ENCODE data around the gene SPRY1.

SPRY1 gene

DNA sequence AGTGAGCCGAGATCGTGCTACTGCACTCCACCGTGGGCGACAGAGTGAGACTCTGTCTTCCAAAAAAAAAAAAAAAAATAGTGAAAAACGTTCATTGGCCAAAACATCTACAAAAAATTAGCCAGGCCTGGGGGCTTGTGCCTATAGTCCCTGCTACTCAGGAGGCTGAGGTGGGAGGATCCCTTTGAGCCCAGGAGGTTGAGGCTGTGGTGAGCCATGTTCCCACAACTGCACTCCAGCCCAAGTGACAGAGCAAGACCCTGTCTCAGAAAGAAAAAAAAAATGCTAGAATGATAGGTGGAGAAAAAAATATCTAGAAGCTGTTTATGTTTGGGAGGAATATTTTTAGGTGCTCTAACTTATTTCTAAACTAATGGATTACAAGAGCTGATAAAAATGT lies 14.9 kb downstream of the SPRY1 start:
- no peak for DNase-seq (ENCODE audit: low spot score)

DNA sequence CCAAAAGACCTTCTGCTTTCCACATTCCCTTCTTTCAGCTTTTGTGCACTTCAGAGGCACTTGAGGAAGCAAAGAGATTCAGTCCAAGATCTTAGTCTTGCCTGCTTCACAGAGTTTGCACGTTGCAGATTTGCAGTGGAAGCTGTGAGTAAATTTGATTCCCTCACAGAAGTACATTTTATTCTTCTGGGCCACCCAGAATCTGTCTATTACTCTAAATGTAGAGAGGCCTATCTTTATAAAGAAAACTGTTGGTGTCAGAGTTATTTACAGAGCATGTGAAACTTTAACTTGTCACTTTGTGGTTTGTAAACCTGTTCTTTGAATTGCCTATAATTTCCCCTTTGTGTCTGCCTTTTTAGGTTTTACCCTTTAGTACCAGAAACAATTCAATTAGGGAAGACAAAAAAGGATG lies 15.5 kb downstream of the SPRY1 start:
- no peak for DNase-seq (ENCODE audit: low spot score)

DNA sequence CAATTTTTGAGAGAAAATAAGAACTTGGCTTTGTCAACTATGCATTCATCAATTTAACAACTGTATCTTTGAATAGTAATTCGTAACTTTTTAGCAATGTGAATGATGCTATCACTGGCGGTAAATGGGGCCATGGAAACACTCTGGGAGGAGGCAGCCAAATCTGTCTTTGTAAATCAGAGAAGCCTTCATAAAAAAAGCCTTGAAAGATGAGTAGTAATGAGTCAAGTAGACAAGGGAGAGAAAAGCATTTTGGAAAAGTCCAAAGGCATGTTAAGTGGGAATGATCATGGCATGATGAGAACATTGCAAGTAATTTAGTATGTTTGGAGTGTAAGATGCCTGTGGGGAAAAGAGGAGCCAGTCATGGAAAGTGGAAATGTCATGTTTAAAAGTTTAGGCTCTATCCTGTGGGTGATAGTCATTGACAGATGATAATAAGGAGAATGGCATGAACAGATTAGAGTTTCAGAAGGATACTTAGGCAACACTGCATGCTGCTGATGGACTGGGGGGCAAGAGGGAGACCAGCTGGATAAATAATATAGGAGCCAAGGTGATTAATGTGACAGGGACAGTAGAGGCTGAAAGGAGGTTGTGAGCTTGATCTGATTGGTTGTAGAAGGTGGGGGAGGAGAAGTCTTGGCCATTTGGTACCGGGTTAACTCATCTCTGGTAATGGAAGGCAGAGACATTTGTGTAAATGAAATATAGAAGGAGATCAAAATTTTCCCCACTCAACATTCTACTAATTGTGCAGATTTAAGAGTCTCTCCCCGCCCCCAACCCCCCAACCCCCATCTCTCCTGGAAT lies 16.3 kb downstream of the SPRY1 start:
- no peak for DNase-seq (ENCODE audit: low spot score)

DNA sequence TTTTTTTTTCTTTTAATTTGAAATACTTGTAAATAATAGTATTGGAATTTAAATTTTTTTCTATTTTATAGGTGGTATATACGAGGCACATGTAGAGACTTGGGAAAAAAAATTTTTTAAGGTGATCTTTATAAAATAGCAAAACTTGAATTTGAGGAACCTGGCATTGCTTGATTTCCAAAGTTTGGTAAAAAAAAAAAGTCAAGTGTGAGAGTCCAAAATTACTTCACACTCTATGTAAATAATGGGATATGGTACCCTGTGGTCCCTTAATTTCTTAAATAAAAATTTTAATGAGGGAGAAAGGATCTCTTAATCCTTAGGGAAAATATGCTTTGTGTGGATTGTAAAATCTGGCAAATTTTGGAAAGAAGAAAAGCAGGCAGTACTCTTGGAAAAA lies 19.0 kb downstream of the SPRY1 start:
- no peak for DNase-seq (ENCODE audit: low spot score)

DNA sequence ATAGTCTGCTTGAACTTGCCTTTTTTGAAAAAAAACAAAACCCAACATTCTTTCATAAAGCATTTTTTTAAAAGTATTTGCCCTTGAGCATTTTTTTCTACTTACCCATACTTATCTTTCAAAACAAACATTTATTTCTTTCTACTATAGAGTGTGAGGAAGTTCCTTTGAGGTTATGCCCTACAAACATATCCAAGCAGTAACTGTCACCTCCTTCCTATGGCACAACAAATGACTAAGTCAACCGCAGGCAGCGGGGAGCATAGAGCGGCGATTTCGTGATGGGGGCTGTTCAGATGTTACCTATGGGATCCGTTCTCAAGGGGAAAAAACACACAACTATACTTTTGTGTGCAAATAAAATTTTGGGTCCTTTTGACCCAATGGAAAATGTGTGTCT lies 19.4 kb downstream of the SPRY1 start:
- DNase-seq (ENCODE audit: low spot score) = no peak

DNA sequence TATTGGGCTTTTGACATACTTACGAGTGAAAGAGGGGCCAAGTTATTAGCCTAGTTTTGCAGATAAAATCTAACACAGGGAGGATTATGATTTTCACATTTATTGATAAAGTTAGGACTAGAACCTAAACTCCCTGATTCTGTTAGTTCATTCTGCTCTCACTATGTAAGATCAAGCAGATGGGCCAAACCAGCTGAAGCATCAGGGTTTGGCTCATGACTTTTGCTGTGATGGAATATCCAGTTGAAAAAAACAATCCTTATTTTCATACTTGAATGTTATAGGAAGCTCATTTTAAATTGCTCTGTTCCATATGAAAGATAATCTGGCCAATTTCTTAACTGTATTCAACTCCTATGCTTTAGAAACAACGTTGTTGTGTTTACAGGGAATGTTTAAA lies 21.2 kb downstream of the SPRY1 start:
- no peak for DNase-seq (ENCODE audit: low spot score)

DNA sequence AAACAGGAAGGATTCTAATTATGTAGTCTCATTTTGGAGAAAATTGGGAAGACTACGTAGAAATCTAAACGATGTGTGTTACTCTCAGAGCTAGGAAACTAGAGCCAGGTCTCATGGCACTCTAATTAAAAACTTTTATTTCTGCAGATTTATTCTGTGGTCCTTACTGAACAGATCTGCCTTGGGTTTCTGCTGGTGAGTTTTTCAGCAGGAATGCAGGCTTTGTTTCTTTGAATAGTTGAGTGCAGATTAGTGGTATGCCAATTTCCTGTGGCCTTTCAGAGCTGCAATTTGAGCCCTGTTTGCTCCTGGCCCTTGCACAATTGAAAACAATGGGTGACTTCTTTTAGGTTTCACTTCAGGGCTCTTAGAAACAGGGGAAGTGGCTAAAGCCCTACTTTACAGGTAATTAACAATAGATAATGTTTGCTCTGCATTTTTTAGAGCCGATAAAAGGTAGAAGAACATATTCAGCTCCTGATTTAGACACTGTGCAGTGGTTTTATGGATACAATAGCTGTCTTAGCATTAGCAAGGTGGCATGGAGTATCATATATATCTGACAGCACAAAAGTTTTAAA lies 21.8 kb downstream of the SPRY1 start:
- no peak for DNase-seq (ENCODE audit: low spot score)

DNA sequence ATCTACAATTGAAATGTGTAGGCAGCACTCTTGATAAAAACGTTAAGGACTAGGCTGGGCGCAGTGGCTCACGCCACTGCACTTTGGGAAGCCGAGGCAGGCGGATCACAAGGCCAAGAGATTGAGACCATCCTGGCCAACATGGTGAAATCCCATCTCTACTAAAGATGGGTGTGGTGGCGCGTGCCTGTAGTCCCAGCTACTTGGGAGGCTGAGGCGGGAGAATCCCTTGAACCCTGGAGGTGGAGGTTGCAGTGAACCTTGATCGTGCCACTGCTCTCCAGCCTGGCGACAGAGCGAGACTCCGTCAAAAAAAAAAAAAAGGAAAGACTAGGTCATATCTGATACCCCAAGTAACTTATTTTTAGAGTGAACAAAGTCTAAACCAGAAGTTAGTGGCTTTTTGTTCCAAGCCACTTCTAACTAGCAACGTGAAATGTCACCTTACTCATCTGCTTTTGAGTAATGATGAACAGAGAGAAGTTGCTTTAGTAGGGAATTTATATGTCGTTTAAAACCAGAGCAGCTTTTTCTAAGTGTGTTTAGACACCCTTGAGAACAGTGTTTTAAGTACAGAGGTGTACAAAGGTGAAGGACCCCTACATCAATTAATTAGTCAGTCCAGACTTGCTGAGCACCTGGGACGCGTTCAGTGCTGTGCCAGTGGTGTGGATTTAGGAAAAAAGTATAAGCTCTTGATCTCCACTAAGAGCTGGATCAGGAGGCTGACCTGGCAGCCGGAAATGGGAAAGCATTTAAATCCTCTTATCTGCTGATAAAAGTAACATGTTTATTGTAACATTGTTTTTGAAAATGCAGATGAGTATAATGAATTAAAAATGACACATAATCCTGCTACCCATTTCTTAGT lies 23.5 kb downstream of the SPRY1 start:
- DNase-seq (ENCODE audit: low spot score) = peak; percentile 74

DNA sequence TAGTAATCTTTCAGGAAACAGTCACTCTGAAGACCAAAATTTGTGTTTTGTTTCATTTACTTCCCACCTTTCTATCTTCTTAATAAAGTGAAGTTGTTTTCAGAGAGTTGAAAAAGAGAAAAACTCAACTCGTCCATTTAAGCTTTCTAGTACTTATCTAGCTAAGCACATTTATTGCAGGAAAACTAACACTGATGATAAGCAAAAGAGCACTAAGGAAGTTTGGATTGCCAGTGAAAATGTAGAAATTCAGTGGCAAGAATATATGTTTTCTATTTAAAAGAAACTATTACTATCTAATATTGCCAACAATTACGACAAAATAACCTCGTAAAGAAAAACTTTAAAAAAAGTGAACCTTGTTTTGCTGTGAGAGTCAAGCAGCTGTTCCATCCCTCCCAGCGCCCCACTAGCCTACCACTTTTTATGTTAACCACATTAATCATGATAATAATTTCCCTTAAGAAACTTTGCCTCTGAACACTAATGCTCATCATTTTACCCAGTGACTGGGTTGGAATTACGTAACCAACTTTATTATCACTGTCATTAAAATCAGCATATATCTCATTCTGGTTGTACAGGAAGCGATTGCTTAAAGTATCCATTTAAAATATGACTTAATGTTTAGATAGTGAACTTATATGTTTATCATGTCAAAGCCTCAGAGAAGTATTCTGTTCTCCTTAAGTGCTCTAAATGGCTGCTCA lies 24.8 kb downstream of the SPRY1 start:
- no peak for DNase-seq (ENCODE audit: low spot score)

DNA sequence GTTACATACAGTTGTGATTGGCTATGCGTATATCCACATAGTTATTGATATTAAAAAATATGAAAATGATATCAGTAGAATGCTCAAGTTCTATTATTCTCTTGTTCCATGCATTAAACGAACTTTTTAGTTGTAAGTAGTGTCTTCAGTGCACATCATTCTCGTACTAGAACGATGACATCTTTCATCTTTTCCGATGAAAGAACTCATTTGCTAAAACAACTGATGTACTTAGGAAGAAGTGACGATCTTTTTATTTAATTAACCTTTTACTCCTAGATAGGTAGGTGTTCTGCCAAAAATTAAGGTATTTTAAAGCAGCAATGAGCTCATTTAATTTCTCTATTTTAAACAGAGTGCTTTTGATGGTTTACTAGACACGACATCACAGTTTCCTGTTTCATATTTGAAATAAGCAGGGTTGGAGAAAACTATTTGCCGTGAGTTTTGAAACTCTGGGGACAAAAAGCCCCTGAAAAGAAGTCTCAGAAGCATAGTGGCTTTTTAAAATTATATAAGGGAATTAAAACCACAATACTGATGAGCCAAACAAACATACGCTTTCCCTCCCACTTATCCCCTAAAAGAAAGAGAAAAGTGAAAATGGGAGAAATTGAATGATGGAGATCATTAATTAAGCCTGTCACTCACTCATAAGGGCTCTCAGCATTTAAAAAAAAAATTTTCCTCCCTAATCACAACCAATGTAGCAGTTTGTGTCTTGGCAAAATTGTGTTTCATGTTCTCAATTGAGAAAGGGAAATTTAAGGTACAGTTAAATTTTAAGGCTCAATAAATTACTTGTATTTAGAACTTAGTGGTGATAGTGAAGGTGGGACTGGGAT lies 25.6 kb downstream of the SPRY1 start:
- DNase-seq (ENCODE audit: low spot score) = no peak

DNA sequence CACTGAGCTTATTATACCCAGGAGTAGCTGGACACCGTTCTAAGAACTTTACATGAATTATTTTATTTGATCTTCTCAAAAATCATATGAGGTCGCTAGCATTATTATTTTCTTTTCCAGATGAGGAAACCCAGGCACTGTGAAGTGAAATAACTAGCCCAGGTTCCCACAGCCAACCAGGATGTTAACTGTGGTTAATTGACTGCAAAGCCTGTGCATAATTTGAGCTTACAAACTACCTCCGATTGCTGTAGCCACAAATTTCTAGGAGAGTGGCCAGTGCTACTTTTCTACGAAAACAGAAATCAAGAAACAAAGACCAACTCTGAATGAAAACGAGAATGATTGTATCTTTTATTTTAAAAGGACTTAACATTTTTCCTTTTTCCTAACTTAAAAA lies 27.2 kb downstream of the SPRY1 start:
- DNase-seq (ENCODE audit: low spot score) = no peak

DNA sequence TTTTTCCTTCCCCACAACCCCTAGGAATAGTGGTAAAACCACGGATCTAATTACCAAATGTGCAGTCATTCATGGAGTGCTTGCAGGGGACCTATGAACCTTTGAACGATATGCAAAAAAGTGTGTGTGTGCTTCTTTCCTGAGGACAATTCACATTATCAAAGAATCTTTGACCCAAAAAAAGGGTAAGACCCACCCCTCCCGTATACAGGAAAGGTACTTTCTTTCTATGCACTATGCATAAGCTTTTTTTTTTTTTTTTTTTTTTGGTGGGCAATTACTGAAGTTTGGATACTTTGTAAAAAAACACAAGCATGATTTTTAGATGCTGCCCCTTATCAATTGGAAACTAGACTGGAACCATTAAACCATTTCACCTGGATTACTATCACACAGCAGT lies 31.4 kb downstream of the SPRY1 start:
- no peak for DNase-seq (ENCODE audit: low spot score)

DNA sequence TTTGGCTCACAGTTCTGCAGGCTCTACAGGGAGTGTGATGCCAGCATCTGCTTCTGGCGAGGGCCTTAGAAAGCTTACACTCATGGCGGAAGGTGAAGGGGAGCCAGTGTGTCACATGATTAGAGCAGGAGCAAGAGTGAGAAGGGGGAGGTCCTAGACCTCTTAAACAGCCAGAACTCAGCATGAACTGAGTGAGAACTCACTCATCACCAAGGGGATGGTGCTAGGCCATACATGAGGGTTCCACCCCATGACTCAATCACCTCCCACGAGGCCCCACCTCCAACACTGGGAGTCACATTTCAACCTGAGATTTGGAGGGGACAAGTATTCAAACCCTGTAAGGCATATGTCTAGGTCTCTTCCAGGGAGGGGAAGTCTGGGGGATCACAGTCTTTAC lies 33.4 kb downstream of the SPRY1 start:
- DNase-seq (ENCODE audit: low spot score) = no peak

DNA sequence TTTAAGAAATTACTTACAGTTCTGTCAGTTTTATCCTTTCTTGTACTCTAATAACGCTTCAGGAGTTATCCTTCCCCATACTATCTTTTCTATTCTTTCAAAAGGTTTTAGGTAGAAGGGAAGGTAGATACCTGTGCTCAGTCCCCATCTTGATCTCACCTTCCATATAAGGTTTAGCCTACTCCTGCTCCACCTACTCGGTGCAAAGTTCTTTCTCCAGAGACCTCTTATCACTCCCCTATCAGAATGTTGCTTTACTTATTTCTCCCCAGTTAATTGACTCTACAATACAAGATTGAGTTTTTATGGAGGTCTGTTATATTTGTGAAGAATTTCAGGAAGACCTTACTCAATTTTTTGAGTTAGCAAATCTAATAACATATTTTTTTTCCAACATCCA lies 33.9 kb downstream of the SPRY1 start:
- no peak for DNase-seq (ENCODE audit: low spot score)

DNA sequence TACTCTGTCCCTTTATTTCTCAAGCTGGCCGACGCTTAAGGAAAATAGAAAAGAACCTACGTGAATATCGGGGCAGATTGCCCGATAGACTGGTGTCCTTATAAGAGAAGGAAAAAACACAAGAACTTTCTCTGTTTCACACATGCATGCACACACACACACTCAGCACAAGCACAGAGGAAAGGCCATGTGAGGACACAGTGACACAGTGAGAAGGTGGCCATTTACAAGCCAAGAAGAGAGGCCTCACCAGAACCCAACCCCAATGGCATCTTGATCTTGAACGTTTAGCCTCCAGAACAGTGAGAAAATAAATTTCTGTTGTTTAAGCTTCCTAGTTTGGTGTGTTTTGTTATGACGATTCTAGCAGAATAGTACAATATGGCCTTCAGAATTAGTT lies 37.0 kb downstream of the SPRY1 start:
- DNase-seq (ENCODE audit: low spot score) = no peak

DNA sequence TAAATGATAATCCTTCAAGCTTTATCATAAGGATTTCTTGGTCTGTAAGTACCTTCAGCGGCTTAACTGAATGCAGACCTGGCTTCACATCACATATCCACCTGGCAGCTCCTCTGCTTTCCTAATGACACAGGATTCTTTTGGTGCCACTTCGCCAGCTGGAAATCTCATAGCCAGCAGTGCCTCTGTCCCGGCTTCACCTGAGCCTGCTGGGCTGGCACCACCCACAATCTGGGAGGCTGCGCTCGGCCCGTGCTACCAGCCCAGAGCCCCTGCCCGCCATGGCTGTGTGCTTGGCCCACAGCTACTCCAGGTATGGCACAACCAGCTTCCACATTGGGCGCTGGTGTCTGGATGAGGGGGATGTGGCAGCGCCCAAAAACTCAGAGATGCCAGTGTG lies 37.4 kb downstream of the SPRY1 start:
- no peak for DNase-seq (ENCODE audit: low spot score)

DNA sequence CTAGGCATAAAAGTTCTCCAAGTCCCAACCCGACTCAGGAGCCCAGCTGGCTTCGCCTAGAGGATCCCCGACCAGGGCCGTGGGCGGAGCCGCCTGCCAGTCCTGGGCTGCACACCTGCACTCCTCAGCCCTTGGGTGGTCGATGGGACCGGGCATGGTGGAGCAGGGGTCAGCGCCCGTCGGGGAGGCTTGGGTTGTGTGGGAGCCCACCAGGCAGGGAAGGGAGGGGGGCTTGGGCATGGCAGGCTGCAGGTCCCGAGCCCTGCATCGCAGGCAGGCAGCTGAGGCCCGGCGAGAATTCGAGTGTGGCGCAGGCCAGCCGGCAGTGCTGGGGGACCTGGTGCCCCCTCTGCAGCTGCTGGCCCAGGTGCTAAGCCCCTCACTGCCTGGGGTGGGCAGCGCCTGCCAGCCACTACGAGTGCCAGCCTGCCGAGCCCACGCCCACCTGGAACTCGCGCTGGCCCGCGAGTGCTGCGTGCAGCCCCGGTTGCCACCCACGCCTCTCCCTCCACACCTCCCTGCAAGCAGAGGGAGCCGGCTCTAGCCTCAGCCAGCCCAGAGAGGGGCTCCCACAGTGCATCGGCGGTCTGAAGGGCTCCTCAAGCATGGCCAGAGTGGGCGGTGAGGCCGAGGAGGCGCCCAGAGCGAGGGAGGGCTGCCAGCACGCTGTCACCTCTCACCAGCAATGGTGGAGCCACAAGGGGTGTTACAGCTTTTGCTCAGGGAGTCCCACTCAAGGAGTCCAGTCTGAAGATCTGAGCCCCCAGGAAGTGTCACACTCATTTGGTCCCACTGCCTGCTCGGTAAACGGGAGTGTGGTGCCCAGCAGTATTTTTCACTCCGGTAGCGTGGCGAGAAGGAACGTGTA lies 38.9 kb downstream of the SPRY1 start:
- no peak for DNase-seq (ENCODE audit: low spot score)

DNA sequence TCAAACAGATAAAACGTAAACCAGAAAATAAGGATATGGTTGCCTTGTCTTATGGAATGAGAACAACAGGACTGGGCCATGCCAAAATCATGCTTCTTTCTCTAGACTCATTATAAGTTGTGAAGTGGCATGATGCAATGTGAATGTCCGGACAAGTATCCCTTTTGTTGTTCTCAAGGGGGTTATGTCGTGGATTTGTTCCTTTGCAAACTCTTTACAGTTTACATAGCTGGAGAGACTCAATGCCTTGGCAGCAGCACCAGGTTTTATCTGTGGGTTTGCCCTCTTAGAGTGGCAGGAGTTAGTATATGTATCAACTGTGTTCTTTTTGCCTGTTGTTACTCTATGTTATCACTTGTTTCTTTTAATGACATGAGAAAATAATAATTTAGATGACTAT lies 41.4 kb downstream of the SPRY1 start:
- no peak for DNase-seq (ENCODE audit: low spot score)

DNA sequence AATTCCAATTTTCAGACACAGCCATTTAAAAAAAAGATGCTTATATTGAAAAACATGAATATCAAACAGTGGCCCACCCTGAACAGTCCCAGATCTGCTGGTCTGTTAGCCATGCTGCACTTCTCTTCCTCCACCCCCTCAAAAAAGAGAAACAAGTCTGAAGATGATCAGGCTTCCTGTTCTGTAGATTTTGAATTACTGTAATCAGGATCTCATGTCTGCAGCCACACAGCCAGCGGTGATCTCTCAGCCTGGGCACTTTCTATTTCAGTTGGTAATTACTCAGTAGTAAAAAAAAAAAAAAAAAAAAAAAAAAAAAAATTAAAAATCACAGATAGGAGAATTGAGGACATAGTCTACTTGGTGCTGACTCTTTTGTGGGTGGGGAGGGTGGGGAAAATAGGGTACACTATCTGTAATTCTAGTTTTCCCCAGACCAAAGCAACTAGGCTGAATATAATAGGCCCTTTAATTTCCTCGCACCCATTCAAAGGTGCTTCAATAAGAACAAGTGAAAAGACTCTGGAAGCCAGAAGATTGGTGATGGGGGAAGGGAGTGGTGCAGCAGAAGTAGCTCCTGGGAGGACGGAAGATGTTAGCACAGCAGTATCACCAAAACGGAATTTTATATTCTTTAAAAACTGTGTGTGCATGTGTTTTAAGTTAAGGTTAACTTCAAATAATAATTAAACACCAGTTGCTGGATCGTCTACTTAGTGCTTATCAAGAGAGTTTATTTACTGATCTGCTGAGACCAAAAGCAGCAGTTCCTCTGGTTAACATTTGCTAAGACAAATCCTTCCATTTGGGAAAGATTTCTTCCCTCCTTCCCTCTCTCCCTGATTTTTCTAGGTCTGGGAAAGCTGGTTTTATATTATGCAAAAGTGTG lies 47.0 kb downstream of the SPRY1 start:
- no peak for DNase-seq (ENCODE audit: low spot score)
